ENCODE measurements around the gene CPTP.
"Not testable (repeated sequence)": the region's sequence is repeated elsewhere in the genome, so short reads cannot be mapped to it uniquely, and the experiment has no call there.

CPTP gene

DNA sequence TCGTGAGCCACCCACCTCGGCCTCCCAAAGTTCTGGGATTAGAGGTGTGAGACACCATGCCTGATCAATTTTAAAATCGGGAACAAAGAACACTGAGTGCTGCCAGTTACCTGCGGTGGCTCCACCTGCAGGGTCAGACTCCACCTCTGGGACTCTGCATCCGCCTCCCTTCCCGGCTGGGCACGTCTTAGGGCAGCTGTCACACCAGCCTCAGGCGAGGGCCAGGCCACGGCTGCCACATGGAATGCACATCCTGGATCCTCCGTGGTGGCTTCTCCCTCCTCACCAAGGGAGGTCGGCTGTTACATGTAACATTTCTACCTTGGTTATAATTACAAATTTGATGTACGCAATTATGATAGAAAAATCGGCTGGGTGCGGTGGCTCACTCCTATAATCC, 39.7 kb downstream of the CPTP start:
- TF ChIP-seq CTCF (IDR thresholded peaks at IDR 0.05; ENCODE audit: borderline replicate concordance, insufficient read depth, low read depth, low read length): no peak
- no peak overlapping the region for H3K4me3 ChIP-seq (ENCODE audit: low read depth, low read length)

DNA sequence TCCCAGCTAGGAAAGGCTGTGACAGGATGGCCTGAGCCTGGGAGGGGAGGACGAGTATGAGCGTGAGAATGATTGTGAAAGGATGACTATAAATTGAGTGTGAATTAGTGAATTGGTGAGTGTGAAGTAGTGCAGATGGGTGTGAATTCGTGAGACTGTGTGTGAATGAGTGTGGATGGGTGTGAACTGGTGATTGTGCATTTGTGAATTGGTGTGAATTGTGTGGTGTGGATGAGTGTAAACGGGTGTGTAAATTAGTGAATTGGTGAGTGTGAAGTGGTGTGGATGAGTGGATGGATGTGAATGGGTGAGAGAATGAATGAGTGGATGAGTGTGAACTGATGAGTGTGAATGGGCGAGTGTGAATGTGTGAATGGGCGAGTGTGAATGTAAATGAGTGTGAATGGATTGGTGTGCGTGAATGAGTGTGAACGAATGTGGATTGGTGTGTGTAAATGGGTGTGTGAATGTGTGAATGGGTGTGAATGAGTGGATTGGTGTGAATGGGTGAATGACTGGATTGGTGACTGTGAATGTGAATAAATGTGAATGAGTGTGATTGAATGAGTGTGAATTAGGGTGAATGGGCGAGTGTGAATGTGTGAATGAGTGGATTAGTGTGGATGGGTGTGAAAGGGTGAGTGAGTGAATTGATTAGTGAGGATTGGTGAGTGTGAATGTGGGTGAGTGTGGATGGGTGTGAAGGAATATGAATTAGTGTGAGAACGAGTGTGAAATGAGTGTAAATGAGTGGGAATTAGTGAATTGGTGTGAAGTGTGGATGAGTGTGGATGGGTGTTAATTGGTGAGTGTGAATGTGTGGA, 41.5 kb downstream of the CPTP start:
- TF ChIP-seq CTCF (IDR thresholded peaks at IDR 0.05; ENCODE audit: borderline replicate concordance, insufficient read depth, low read depth, low read length): no peak
- no peak overlapping the region for H3K4me3 ChIP-seq (ENCODE audit: low read depth, low read length)

DNA sequence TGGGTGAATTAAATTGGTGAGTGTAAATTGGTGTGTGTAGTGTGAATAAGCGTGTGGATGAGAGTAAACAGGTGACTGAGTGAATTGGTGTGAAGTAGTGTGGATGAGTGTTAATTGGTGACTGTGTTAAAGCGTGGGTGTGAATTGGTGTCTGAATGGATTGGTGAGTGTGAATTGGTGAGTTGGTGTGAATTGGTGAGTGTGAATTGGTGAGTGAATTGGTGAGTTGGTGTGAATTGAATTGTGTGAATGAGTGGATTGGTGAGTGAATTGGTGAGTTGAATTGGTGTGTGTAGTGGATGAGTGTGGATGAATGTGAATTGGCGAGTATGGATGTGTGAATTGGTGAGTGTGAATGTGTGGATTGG, 42.1 kb downstream of the CPTP start:
- no peak for TF ChIP-seq CTCF (IDR thresholded peaks at IDR 0.05; ENCODE audit: borderline replicate concordance, insufficient read depth, low read depth, low read length)
- H3K4me3 ChIP-seq (ENCODE audit: low read depth, low read length): no peak overlapping the region

DNA sequence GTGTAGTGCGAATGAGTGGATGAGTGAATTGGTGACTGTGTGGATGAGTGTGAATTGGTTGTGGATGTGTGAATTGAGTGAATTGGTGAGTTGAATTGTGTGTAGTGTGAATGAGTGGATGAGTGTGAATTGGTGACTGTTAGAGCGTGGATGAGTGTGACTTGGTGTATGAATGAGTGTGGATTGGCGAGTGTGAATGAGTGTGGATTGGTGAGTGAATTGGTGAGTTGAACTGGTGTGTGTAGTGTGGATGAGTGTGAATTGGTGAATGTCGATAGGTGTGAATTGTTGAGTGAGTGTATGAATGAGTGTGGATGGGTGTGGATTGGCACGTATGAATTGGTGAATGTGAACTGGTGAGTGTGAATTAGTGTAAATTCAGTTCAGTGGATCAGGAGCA, 42.7 kb downstream of the CPTP start:
- TF ChIP-seq CTCF (IDR thresholded peaks at IDR 0.05; ENCODE audit: borderline replicate concordance, insufficient read depth, low read depth, low read length): no peak
- no peak overlapping the region for H3K4me3 ChIP-seq (ENCODE audit: low read depth, low read length)

- not testable (repeated sequence) for H3K4me3 ChIP-seq (ENCODE audit: low read depth, low read length)
Measured at GRCh38 chr1:1370094-1370493, 45.5 kb downstream of the CPTP start.

DNA sequence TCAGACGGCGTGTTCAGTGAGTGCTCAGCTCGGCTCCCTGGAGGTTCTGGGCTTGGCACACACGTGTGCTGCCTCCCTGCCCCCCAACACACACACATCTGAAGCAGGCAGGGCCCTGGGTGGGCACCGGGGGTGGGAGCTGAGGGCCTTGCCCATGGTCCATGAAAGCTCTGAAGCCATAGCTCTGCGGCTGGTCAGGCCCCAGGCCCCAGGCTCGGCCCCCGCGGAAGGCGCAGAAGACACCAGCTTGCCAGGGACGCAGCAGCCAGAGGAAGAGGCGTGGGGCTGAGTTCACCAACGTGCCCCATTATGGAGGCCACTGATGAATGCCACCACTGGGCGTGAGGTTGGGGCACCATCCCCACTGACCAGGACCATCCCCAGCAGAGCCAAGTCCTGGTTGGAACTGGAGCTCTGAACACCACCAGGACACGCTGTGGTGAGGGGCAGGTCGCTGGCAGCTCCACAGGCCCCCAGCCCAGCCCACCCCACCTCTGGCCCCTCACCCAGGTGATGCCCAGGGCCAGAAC, 46.2 kb downstream of the CPTP start:
- no peak overlapping the region for H3K4me3 ChIP-seq (ENCODE audit: low read depth, low read length)
- no peak for TF ChIP-seq CTCF (IDR thresholded peaks at IDR 0.05; ENCODE audit: borderline replicate concordance, insufficient read depth, low read depth, low read length)

DNA sequence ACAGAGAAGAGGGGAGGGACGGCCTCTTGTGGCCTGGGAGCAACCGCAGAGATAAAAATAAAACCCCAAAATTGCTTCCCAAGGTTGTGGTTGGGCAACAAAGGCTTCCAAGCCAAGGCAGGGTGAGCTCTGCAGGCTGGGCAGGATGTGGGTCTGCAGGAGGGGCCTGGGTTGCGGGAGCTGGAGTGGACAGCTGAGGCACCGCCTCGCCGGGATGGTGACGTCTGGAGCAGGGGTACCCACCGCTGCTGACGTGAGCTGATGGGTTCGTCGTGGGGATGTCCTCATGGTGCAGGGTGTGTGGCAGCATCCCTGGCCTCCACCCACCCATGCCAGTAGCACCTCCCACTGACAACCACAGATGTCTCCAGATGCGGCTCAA, 46.8 kb downstream of the CPTP start:
- TF ChIP-seq CTCF (IDR thresholded peaks at IDR 0.05; ENCODE audit: borderline replicate concordance, insufficient read depth, low read depth, low read length): no peak
- H3K4me3 ChIP-seq (ENCODE audit: low read depth, low read length): no peak overlapping the region
